Astrocyte of the cerebellum (primary cell): Measurements from ENCODE around the gene CNOT8.

Source experiments
- DNase-seq: peaks from one replicate; pipeline ENCODE4 v3.0.0-alpha.2; 2011; ENCODE audit warnings: low read depth
- H3K4me3 ChIP-seq: 2 replicates; pipeline ENCODE4 v1.5.1; 2011; ENCODE audit warnings: mild to moderate bottlenecking, low read depth, low read length, moderate library complexity
- CTCF ChIP-seq: IDR thresholded peaks from 2 replicates; pipeline ENCODE4 v1.5.1; 2012; ENCODE audit warnings: low read length, low read depth, moderate library complexity, mild to moderate bottlenecking; ENCODE audit errors: missing control alignments
- in situ Hi-C: cut with HindIII; loops from 2 replicates; pipeline ENCODE4 v1.10.0; 2017; ENCODE audit warnings: low sequenced_read_pairs

Gene CNOT8

GRCh38 chr5:154895606-154896561 is 37.5 kb downstream of the CNOT8 start:
- in situ Hi-C loops, result no loop called here
- H3K4me3 ChIP-seq, result no peak overlapping the region
- no peak for DNase-seq
- no peak for TF ChIP-seq CTCF

- in situ Hi-C loops, result no loop called here
- DNase-seq, result no peak
- no peak overlapping the region for H3K4me3 ChIP-seq
- no peak for TF ChIP-seq CTCF
These were observed 38.2 kb downstream of the CNOT8 start for GRCh38 chr5:154896562-154897165.

GRCh38 chr5:154898210-154898609 is 39.8 kb downstream of the CNOT8 start:
- no peak for TF ChIP-seq CTCF
- no peak overlapping the region for H3K4me3 ChIP-seq
- DNase-seq, result no peak
- in situ Hi-C loops, result no loop called here

- H3K4me3 ChIP-seq, result no peak overlapping the region
- in situ Hi-C loops, result no loop called here
- peak; percentile 31 for DNase-seq
- TF ChIP-seq CTCF, result no peak
These were observed 40.9 kb downstream of the CNOT8 start for GRCh38 chr5:154899151-154899816.

GRCh38 chr5:154900066-154900465 is 41.6 kb downstream of the CNOT8 start:
- no peak overlapping the region for H3K4me3 ChIP-seq
- no peak for TF ChIP-seq CTCF
- in situ Hi-C loops, result no loop called here
- DNase-seq, result no peak

GRCh38 chr5:154901276-154901675 is 42.8 kb downstream of the CNOT8 start:
- peak; percentile 33 for DNase-seq
- no peak for TF ChIP-seq CTCF
- H3K4me3 ChIP-seq, result no peak overlapping the region
- in situ Hi-C loops, result no loop called here
